SU-DHL-6 (cell line): Measurements from ENCODE around the gene ZNF776.

Experiments used
- CTCF ChIP-seq: fragments of 200-600 bp; sonication (generic); IDR thresholded peaks from one replicate; pipeline ENCODE4 v1.5.1; 2017; ENCODE audit warnings: antibody characterized with exemption, mild to moderate bottlenecking, low read length, moderate library complexity; ENCODE audit not compliant: insufficient read depth, poor library complexity, severe bottlenecking
- EZH2phosphoT487 ChIP-seq: fragments of 200-600 bp; sonication (generic), shearing (Covaris generic); conservative IDR thresholded peaks from 2 replicates; pipeline ENCODE4 v1.6.1; 2018; ENCODE audit warnings: mild to moderate bottlenecking, antibody characterized with exemption, low read length, moderate library complexity, mixed read lengths

- TF ChIP-seq CTCF (no peak), EZH2phosphoT487 (no peak)
These were observed 1.4 kb downstream of the ZNF776 start for GRCh38 chr19:57748029-57748428.
